Femur (tissue), 1 donor: Measurements from ENCODE around the gene DLG1.

Experiments used
- DNase-seq: peaks from one replicate; pipeline ENCODE4 v3.0.0-alpha.2; 2017

DLG1 gene

GRCh38 chr3:197025736-197026480 lies 272.5 kb downstream of the DLG1 start:
- DNase-seq, result no peak

- no peak for DNase-seq
Observed at GRCh38 chr3:197024881-197025735, 273.3 kb downstream of the DLG1 start.

- DNase-seq, result peak; percentile 23
Observed at GRCh38 chr3:197023998-197024651, 274.3 kb downstream of the DLG1 start.

GRCh38 chr3:197023241-197023997 lies 275.0 kb downstream of the DLG1 start:
- DNase-seq, result peak; percentile 29

- DNase-seq, result peak; percentile 27
Observed at GRCh38 chr3:197022405-197023231, 275.8 kb downstream of the DLG1 start.

- no peak for DNase-seq
Observed at GRCh38 chr3:197021729-197022404, 276.5 kb downstream of the DLG1 start.

GRCh38 chr3:197021231-197021630 lies 277.2 kb downstream of the DLG1 start:
- peak; percentile 16 for DNase-seq

- no peak for DNase-seq
Observed at GRCh38 chr3:197019535-197019934, 278.9 kb downstream of the DLG1 start.

- peak; percentile 16 for DNase-seq
Observed at GRCh38 chr3:197019021-197019420, 279.4 kb downstream of the DLG1 start.

- DNase-seq, result no peak
Observed at GRCh38 chr3:197017003-197017402, 281.4 kb downstream of the DLG1 start.

GRCh38 chr3:197015790-197016736 lies 282.3 kb downstream of the DLG1 start:
- DNase-seq, result peak; percentile 46

GRCh38 chr3:197014942-197015575 lies 283.4 kb downstream of the DLG1 start:
- DNase-seq, result no peak

- DNase-seq, result no peak
Observed at GRCh38 chr3:197014024-197014423, 284.4 kb downstream of the DLG1 start.

- DNase-seq, result no peak
Observed at GRCh38 chr3:197012540-197012883, 285.9 kb downstream of the DLG1 start.

- DNase-seq, result no peak
Observed at GRCh38 chr3:197011780-197012539, 286.5 kb downstream of the DLG1 start.

- no peak for DNase-seq
Observed at GRCh38 chr3:197010556-197011351, 287.7 kb downstream of the DLG1 start.

- DNase-seq, result no peak
Observed at GRCh38 chr3:197009532-197010019, 288.8 kb downstream of the DLG1 start.
